ENCODE measurements around the gene F10. TPM values are rescaled to one million over a fixed set of nuclear protein-coding genes. Genes with fewer than 3 reads are reported as not detected.

The F10 gene
- total and polyA plus RNA-seq, 9 of the 15 experiments (the other 6 are each of a cell fraction or from before 2014, with no cell fraction given): 0.04 to 0.09 (median 0.07) TPM; not detected in 5

- TF ChIP-seq RREB1 (CRISPR knock-in tag; IDR thresholded peaks at IDR 0.05) (no peak), CREM (IDR thresholded peaks at IDR 0.05; ENCODE audit: low read depth) (peak; percentile 38; the same call in 1 of the 2 replicates), MYC (IDR thresholded peaks at IDR 0.05; ENCODE audit: low read depth, low read length) (no peak), MYC (CRISPR knock-in tag; IDR thresholded peaks at IDR 0.05; ENCODE audit: borderline replicate concordance, low read depth) (no peak), PKNOX1 (IDR thresholded peaks at IDR 0.05) (peak; percentile 86), ZBED1 (IDR thresholded peaks at IDR 0.05) (no peak), ZKSCAN3 (CRISPR knock-in tag; IDR thresholded peaks at IDR 0.05) (no peak), MNT (conservative IDR thresholded peaks at IDR 0.05) (0 out of 4 replicates have a peak, but pooled peaks of 1 of the 2 experiments have one; percentile 20), HOMEZ (CRISPR knock-in tag; IDR thresholded peaks at IDR 0.05) (no peak), ZNF449 (CRISPR knock-in tag; IDR thresholded peaks at IDR 0.05) (no peak), BMI1 (IDR thresholded peaks at IDR 0.05; ENCODE audit: low read length) (no peak), CBX1 (IDR thresholded peaks at IDR 0.05; ENCODE audit: low read depth) (no peak), SIN3B (IDR thresholded peaks at IDR 0.05; ENCODE audit: low read depth) (no peak), ARID2 (IDR thresholded peaks at IDR 0.05) (no peak), CTBP1 (IDR thresholded peaks at IDR 0.05; ENCODE audit: borderline replicate concordance) (peak; percentile 86), L3MBTL2 (IDR thresholded peaks at IDR 0.05) (no peak), ILF3 (IDR thresholded peaks at IDR 0.05; ENCODE audit: borderline replicate concordance) (no peak)
Observed at GRCh38 chr13:113187263-113187669, 64.7 kb downstream of the F10 start (continued).

Measured in K562 (cell line).